ENCODE results near the gene DOK3.
"Not testable (repeated sequence)": the region's sequence is repeated elsewhere in the genome, so short reads cannot be mapped to it uniquely, and the experiment has no call there.

DOK3 gene

GRCh38 chr5:177496070-177496726 lies 13.4 kb downstream of the DOK3 start:
- no peak for DNase-seq

GRCh38 chr5:177495243-177496060 lies 14.2 kb downstream of the DOK3 start:
- DNase-seq: no peak

GRCh38 chr5:177494346-177495195 lies 15.1 kb downstream of the DOK3 start:
- DNase-seq: peak; percentile 61

DNA sequence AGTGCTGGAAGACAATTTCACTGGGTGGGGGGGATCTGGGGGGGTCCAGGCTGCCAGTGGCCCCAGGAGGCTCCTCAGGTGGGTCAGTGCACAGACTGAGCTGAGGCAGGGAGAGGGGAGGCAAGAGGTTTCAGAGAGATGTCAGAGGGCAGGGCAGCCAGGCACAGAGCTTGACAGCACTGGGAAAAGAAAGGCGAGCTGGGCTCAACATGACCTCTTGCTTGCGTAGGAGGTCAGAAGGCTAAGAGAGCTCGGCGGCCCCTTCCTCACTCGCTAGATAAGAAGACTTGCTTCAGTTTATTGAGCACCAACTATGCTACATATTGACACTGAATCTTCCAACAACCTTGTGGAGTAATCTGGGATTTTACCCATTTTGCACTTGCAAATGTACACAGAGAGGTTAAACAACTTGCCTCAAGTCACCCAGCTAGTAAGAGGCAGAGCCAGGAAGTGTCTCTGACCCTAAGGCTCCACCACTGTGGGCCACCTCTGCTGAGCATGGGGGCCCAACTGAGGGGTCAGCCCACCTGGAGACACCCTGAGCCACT lies 15.8 kb downstream of the DOK3 start:
- DNase-seq: no peak

- DNase-seq: no peak
These were observed 16.8 kb downstream of the DOK3 start for GRCh38 chr5:177492841-177493240.

- DNase-seq: no peak
These were observed 17.5 kb downstream of the DOK3 start for GRCh38 chr5:177491983-177492746.

DNA sequence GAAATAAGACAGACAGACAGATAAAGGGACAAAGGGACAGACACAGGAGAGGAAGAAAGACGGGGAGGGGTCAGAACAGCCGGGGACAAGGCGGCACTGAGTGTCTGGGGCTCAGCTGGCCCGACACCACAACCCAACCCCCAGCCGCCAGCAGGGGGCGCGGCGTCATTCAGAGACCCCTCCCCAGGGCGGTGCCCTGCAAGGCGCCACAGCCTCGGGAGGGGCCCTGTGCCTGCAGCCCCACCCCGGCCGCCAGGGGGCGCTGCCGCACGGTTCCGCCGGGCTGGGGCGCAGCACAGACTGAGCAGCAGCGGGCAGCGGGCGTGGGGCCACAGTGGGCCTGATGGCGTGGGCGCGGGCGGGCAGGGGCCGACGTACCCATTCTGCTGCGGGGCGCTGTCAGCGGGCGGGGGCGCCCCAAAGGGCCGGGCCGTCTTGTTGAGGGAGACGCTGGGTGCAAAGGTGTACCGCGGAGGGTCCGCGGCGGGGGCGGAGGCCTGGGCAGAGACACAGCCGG lies 18.1 kb downstream of the DOK3 start:
- peak; percentile 55 for DNase-seq

GRCh38 chr5:177490992-177491391 lies 18.6 kb downstream of the DOK3 start:
- DNase-seq: no peak

- no peak for DNase-seq
These were observed 19.2 kb downstream of the DOK3 start for GRCh38 chr5:177490311-177490991.

DNA sequence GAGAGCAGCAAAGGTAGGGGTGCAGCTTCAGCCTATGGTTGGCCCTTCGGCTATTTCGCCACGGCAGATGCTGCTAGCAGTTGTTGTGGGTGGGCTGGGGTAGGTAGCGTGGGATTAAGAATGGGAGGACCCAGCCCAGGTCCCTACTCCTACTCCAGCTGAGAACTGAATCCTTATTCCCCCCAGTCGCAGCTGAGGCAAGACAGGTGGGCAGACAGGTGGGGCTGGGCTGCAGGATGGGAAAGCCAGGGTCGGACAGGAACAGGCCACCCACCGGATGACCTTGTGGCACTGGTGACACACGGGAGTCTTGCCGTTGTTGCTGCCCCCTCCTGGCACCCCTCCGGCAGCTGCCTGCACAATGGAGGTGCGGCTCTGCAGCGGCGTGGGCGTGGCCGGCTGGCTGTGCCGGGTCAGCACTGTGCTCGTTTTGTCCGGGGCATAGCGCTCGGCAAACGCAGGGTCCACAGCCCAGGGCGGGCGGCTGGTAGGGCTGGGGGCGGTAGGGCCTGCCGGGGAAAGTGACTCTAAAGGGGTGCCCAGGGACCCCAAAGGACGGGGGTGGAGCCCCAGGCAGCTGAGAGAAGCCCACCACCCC lies 20.4 kb downstream of the DOK3 start:
- DNase-seq: no peak

GRCh38 chr5:177487975-177488374 lies 21.7 kb downstream of the DOK3 start:
- no peak for DNase-seq

- no peak for DNase-seq
These were observed 22.5 kb downstream of the DOK3 start for GRCh38 chr5:177487144-177487543.

DNA sequence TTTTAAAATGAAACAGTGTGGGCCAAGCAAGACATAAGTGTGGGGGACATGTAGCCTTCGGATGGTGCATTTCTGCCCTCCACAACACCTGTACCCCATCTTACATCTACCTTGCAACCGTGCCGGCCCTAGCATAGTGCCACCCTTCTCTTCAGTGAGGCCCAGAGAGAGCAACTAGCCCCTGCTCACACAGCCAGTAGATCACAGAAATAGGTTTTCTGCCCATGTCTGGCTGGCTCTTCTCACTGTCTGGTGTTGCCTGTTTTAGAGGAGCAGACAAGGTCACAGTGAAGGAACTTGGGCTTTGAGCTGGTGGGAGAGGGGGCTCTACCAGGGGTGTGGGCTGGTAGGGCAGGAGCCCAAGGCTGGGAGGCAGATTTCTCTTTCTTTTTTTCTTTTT lies 23.4 kb downstream of the DOK3 start:
- DNase-seq: no peak

GRCh38 chr5:177485753-177486152 lies 23.9 kb downstream of the DOK3 start:
- DNase-seq: not testable (repeated sequence)

DNA sequence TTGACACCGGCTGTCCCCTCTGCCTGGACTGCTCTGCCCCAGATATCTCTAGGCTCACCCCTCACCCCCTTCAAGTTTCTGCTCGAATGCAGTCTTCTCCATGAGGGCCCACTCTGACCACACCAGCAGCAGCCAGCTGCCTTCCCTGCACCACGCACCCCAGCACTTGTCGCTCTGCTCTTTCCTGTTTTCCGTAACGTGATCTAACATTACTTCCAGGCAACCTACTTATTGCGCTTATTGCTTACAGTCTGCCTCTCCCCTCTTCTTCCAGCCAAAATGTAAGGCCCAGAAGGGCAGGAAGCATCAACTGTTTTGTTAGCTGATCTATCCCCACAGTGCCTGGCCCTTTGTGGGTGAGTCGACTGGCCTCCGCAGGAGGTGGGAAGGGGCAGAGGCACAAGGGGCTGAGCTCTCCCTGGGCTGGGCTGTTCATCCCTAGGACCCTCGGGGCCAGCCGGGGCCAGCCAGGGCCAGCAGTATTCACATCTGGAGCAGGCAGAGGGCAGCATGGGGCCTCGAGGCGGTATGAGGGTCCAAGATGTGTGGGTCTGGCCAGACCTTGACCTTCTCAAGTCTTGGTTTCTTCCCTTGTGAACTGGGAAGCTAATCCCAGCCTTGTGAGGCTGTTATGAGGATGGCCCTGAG lies 24.6 kb downstream of the DOK3 start:
- no peak for DNase-seq

DNA sequence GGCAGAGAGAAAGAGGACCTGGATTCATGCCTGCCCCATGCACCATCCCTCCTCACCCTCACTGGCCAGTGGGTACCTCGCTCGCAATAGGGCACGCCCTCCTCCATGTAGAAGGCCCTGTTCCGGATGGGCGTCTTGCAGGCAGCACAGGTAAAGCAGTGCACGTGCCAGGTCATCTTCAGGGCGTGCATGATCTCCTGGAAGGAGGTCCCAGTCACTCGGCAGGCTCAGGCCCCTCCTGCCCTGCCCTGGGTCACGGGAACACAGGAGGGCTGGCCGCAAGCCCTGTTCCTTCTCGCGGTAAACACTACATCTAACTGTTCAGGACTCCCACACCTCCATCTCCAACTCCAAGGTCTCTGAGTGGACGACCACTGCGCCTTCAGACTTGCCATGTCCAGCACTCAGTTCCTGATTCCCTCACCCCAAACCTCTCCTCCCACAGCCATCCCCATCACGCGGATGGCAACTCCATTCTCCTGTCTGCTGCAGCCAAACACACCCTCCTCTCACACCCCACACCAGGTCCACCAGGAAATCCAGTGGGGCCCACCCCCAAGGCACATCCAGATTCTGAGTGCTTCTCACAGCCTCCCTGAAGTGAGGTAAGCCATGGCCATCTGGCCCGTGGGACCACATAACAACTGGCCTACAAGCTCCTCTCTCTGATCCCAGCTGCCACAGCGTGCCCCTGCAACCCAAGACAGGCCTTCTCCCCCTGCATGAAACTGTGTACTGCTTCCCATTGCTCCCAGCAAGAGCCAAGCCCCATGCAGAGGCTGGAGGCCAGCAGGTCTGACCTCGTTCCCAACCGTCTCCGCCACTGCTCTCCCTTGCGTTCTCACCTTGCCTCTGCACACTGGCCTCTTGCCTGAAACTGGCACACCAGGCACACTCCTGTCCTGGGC lies 25.4 kb downstream of the DOK3 start:
- no peak for DNase-seq

DNA sequence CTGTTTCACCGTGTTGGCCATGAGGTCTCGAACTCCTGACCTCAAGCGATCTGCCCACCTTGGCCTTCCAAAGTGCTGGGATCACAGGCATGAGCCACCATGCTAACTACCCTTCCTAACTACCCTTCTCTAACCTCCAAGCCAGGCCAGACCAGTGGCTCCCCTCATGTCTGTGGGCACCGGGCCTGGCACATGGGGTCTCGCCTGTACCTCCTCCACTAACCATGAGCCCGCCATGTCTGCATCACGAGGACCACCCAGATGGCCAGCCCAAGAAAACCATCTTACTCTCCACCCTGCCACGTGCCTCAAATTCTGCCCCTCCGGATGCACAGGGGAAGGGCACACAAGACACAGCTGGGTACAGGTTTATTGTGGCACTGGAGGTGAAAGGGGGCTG lies 26.6 kb downstream of the DOK3 start:
- DNase-seq: no peak

GRCh38 chr5:177482359-177482795 lies 27.2 kb downstream of the DOK3 start:
- DNase-seq: no peak

DNA sequence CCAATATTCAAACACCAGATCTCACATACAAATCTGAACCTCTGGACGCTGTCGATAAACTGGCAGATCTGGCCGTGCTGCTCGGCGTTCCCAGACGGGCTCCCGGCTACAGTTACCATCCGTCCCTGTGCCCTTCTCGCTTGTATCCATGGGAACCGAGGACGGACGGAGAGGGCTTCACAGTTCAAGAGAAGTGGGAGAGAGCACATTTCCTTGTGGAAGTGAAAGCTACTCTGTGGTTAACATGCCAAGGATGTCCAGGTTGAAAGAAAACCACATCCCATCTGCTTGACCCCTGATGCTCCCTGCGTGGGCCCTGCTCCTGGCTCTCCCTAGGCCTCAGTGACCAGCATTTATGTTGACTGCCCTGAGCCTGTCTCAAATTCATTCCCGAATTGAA lies 29.9 kb downstream of the DOK3 start:
- DNase-seq: no peak
